ENCODE measurements around the gene CHST5. TPM values are rescaled to one million over a fixed set of nuclear protein-coding genes. Genes with fewer than 3 reads are reported as not detected.

The CHST5 gene
- under 1 TPM in 7 of 9 donors, not detected in 2; 0.06 to 0.68 (median 0.17) TPM for total RNA-seq
- polyA plus RNA-seq = under 1 TPM in 2 of 3 donors, not detected in 1; 0.32 to 0.61 TPM
- long read RNA-seq, donor 1 = 0 reads
- long read RNA-seq, donor 2 = 0 reads
- long read RNA-seq, donor 3 = 0 reads
- long read RNA-seq, donor 4 = 0 reads
- long read RNA-seq, donor 5 = 0 reads
- long read RNA-seq, donor 6 = 0 reads
- long read RNA-seq, donor 7 = 0 reads
- long read RNA-seq, donor 8 = 0 reads
- long read RNA-seq, donor 9 = 0 reads
- long read RNA-seq, donor 10 = 0 reads

- H3K27ac ChIP-seq = no peak within 1 kb of the TSS
- DNase-seq = no peak
- TF ChIP-seq CTCF (IDR thresholded peaks at IDR 0.05) = no peak
- TF ChIP-seq POLR2A (IDR thresholded peaks at IDR 0.05) = no peak
- no peaks in the 10 kb centered on the region for H3K27me3 ChIP-seq
- H3K36me3 ChIP-seq (replicated peaks in 1 of 2) = no peaks in the 10 kb centered on the region
- H3K4me3 ChIP-seq = no peak within 1 kb of the TSS
- H3K9me3 ChIP-seq (replicated peaks in 1 of 3) = no peaks in the 10 kb centered on the region
- intact Hi-C loops (cut with DNase I) = no loop called here
- whole genome bisulfite sequencing, 4 donors = 90 to 97% (median 94%) methylated on average over 7 of the region's 7 CpGs
- no peaks in the 10 kb centered on the region for H3K4me1 ChIP-seq (replicated peaks in 1 of 2)
Measured at GRCh38 chr16:75535901-75536300, at the start of gene CHST5. Gene CHST5, minus strand, starts transcription at chr16:75536108. Its CDS starts 5,724 bp downstream, at chr16:75530384.

GRCh38 chr16:75584108-75584507, 48.2 kb upstream of the CHST5 start:
- intact Hi-C loops (cut with DNase I) = no loop called here
- Histone ChIP-seq H3K9me3 (replicated peaks in 1 of 3) (no peaks in the 10 kb centered on the region), H3K4me3 (no peak overlapping the region), H3K27ac (no peak overlapping the region), H3K36me3 (replicated peaks in 1 of 2) (peaks cover 0 to 5% of the 10 kb centered on the region in 2 donors), H3K4me1 (replicated peaks in 1 of 2) (no peaks in the 10 kb centered on the region), H3K27me3 (no peaks in the 10 kb centered on the region)
- DNase-seq = no peak
- 77 to 80% (median 79%) methylated on average over 3 of the region's 3 CpGs for WGBS, 4 donors
- no peak for TF ChIP-seq POLR2A (IDR thresholded peaks at IDR 0.05)
- no peak for TF ChIP-seq CTCF (IDR thresholded peaks at IDR 0.05)

GRCh38 chr16:75579281-75579834, 43.5 kb upstream of the CHST5 start:
- H3K27me3 ChIP-seq = no peaks in the 10 kb centered on the region
- peaks cover 0 to 47% of the 10 kb centered on the region in 2 donors for H3K36me3 ChIP-seq (replicated peaks in 1 of 2)
- H3K4me3 ChIP-seq = no peak overlapping the region
- intact Hi-C loops (cut with DNase I) = no loop called here
- 76 to 94% (median 83%) methylated on average over 7 of the region's 7 CpGs for WGBS, 4 donors
- H3K27ac ChIP-seq = no peak overlapping the region
- H3K9me3 ChIP-seq (replicated peaks in 1 of 3) = no peaks in the 10 kb centered on the region
- TF ChIP-seq CTCF (IDR thresholded peaks at IDR 0.05) = no peak
- TF ChIP-seq POLR2A (IDR thresholded peaks at IDR 0.05) = no peak
- DNase-seq = no peak
- H3K4me1 ChIP-seq (replicated peaks in 1 of 2) = peaks cover 0 to 3% of the 10 kb centered on the region in 2 donors

- no peak for TF ChIP-seq CTCF (IDR thresholded peaks at IDR 0.05)
- no peak for TF ChIP-seq POLR2A (IDR thresholded peaks at IDR 0.05)
- intact Hi-C loops (cut with DNase I) = no loop called here
Measured at GRCh38 chr16:75578725-75579124, 42.8 kb upstream of the CHST5 start.

More at GRCh38 chr16:75578725-75579124, 42.8 kb upstream of the CHST5 start:
- no peak for DNase-seq
- Histone ChIP-seq H3K27ac (no peak overlapping the region), H3K4me1 (replicated peaks in 1 of 2) (peaks cover 0 to 3% of the 10 kb centered on the region in 2 donors), H3K27me3 (no peaks in the 10 kb centered on the region), H3K36me3 (replicated peaks in 1 of 2) (peaks cover 0 to 53% of the 10 kb centered on the region in 2 donors), H3K4me3 (no peak overlapping the region), H3K9me3 (replicated peaks in 1 of 3) (no peaks in the 10 kb centered on the region)
- WGBS, 4 donors = 79 to 85% (median 80%) methylated on average over 2 of the region's 2 CpGs

All from adrenal gland (tissue), 19 donors.